HG02610 (cell line): ENCODE results near the gene MRPL39.

ENCODE experiments used
- ATAC-seq: cut with Tn5 transposase; IDR thresholded peaks from one replicate; pipeline ENCODE4 v1.9.1; 2021; ENCODE audit warnings: mild to moderate bottlenecking, moderate library complexity; ENCODE audit not compliant: unreplicated experiment

MRPL39 gene

DNA sequence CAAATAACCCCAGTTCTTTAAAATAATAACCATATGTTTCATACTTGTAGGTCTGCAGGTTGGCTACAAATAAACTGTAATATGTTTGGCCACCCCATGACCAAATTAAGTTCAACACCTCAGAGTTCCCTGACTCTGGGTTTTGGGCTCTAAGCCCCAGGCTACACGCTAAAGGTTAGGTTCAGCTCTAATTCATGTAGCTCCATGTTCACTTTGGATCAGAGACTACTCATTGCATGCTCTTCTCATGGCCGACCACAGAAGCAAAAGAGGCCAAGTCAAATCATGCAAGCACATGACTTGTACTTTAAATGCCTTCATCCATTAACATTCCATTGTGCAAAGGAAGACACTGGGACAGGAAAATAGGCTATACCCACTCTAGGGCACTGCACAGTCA is 66.2 kb downstream of the MRPL39 start:
- no peak for ATAC-seq

DNA sequence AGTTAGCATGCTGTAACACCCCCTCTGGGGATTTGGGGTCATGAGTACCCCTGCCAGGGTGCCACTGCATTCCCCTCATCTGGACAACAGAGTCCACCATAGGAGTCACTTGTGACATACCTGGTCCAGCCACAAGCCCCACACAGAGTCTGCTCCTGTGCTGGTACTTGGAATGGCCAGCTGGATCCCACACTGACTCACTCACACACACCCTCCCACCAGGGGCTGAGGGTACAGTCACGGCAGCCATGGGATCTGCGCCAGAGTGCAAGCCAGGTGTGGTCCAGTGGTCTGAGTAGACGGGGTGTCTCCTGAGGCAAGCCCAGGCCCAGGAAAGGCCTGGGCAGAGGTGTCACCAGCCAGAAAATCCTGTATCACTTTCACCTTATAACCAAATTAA is 67.7 kb downstream of the MRPL39 start:
- no peak for ATAC-seq

DNA sequence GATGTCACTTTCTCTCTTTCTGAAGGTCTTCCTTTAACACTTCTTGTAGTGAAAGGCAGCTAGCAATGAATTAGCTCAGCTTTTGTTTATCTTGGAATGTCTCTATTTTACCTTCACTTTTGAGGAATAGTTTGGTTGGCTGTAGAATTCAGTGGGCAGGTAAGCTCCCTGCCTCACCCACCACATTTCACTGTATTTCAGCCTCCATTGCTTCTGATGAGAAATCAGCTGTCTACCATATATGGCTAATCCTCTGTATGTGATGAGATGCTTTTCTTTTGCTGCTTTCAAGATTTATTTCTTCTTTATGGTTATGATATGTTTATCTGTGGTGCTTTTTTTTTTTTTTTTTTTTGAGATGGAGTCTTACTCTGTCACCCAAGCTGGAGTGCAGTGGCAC is 70.1 kb downstream of the MRPL39 start:
- ATAC-seq, result no peak

DNA sequence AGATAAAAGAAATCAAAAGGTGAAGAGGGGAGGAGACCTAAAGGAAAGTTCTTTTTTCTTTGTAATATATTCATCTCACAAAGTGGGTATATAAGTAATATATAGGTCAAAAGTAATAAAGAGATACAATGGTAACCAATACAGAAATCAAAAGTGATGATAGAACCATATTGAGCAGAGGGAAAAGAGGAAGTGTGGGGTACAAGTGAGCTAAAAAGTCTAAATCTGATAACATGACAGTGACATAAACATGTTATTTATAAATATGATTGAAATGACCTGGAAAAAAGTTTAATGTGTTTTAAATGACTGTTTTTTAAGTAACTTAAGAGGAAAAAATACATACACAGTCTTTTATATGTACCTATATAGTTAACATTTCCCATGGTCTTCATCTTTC is 70.5 kb downstream of the MRPL39 start:
- no peak for ATAC-seq

DNA sequence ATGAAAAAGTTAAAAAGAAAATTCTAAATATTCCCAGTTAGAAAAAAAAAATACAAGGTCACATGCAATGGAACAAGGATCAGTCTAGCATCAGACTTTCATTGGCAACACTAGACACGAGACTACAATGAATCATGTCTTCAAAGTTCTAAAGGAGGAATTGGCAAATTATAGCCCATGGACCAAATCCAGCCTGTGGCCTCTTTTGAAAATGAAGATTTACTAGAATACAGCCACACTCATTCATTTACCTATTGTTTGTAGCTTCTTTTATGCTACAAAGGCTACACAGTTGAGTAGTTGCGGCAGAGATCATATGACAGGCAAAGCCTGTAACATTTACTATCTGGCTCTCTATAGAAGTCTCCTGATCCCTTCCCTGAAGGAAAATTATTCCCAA is 71.4 kb downstream of the MRPL39 start:
- ATAC-seq, result no peak
